Measurements from ENCODE around the gene RIOK3. TPM values are rescaled to one million over a fixed set of nuclear protein-coding genes. Genes with fewer than 3 reads are reported as not detected.
A peak's percentile ranks its signal among the peaks of the same experiment; 100 is the strongest.

Gene RIOK3
- total and polyA plus RNA-seq, 10 of the 15 experiments (the other 5 are each of a cell fraction or from before 2014, with no cell fraction given): 18.0 to 87.5 (median 53.8) TPM

DNA sequence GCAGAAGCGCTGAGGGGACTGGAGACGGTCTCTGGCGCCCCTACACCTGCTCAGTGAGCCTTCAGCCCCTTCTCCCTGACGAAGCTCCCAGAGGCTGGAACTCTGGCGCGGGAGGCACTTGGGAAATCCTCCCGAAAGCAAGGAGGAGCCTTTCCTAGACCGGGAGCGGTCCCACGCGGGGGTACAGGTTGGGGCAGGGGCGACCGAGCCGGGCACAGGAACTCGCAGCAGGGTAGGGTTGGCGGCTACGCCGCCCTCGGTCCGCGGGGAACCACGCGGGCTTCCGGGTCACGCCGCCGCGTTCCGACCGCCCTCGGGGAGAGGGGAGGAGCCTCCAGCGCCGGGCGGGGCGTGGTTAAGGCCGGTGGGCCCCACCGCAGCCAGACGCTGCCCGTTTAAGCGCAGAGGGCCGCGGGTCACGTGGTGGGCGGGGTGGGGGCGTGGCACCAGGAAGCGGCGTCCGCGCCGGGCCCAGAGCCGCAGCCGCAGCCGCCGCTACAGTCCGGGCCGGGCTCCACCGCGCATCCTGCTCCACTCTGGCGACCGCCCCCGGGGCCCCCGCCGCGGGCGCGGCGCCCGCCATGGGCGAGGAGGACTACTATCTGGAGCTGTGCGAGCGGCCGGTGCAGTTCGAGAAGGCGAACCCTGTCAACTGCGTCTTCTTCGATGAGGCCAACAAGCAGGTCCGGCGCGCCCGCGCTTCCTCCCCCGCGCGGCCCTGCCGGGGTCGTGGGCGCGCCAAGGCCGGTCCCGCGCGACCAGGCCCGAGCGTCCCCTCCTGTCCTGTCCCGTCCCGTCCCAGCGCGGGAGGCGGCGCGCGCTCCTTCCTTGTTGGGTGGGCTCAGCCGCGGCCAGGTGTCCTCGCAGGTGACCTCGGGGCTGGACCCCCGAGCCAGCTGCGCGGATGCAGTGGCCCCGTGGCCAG lies 50.2 kb downstream of the RIOK3 start, which contains the start of gene RMC1 (continued):
- no peak; the same call in 1 of the 2 replicates for TF ChIP-seq JUND (IDR thresholded peaks at IDR 0.05; ENCODE audit: low read depth, low read length)
- no peak for TF ChIP-seq ZBED1 (IDR thresholded peaks at IDR 0.05; ENCODE audit: borderline replicate concordance)
- TF ChIP-seq IRF5 (IDR thresholded peaks at IDR 0.05; ENCODE audit: borderline replicate concordance): no peak
- no peak for TF ChIP-seq NFXL1 (IDR thresholded peaks at IDR 0.05; ENCODE audit: borderline replicate concordance)
- TF ChIP-seq GATAD2B (conservative IDR thresholded peaks at IDR 0.05; ENCODE audit: low read depth): peak; percentile 96
- 0 out of 2 replicates have a peak, but pooled peaks have one; percentile 11 for TF ChIP-seq ATF7 (IDR thresholded peaks at IDR 0.05; ENCODE audit: low read depth)
- TF ChIP-seq RFX5 (IDR thresholded peaks at IDR 0.05; ENCODE audit: low read depth, low read length): no peak; the same call in 1 of the 2 replicates
- 0 out of 2 replicates have a peak, but pooled peaks have one; percentile 29 for TF ChIP-seq CBX5 (IDR thresholded peaks at IDR 0.05; ENCODE audit: low read depth)
- TF ChIP-seq POU2F2 (IDR thresholded peaks at IDR 0.05; ENCODE audit: borderline replicate concordance, low read depth, low read length): peak; percentile 48; the same call in 1 of the 3 replicates
- peak; percentile 71; the same call in 1 of the 2 replicates for TF ChIP-seq DPF2 (IDR thresholded peaks at IDR 0.05)
- TF ChIP-seq POLR2A (IDR thresholded peaks at IDR 0.05; ENCODE audit: low read depth, low read length): peak; percentile 93
- TF ChIP-seq RAD21 (IDR thresholded peaks at IDR 0.05; ENCODE audit: insufficient read depth, low read depth, low read length): peak; percentile 41; the same call in 1 of the 2 replicates
- peak; percentile 8; the same call in 1 of the 2 replicates for TF ChIP-seq YY1 (IDR thresholded peaks at IDR 0.05; ENCODE audit: low read depth, low read length)
- no peak for TF ChIP-seq ZNF274 (IDR thresholded peaks at IDR 0.05; ENCODE audit: insufficient read depth, insufficient read length)
- peak; percentile 50; the same call in 1 of the 2 replicates for TF ChIP-seq CREB1 (IDR thresholded peaks at IDR 0.05; ENCODE audit: low read depth)
- peak; percentile 70 for TF ChIP-seq ZNF687 (IDR thresholded peaks at IDR 0.05)
- TF ChIP-seq, protein P1, sequence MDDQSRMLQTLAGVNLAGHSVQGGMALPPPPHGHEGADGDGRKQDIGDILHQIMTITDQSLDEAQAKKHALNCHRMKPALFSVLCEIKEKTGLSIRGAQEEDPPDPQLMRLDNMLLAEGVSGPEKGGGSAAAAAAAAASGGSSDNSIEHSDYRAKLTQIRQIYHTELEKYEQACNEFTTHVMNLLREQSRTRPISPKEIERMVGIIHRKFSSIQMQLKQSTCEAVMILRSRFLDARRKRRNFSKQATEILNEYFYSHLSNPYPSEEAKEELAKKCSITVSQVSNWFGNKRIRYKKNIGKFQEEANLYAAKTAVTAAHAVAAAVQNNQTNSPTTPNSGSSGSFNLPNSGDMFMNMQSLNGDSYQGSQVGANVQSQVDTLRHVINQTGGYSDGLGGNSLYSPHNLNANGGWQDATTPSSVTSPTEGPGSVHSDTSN (IDR thresholded peaks at IDR 0.05; ENCODE audit: insufficient replicate concordance, low read depth, low read length): no peak
- TF ChIP-seq KLF5 (IDR thresholded peaks at IDR 0.05; ENCODE audit: partially characterized antibody): no peak
- peak; percentile 71; the same call in 1 of the 2 replicates for TF ChIP-seq RB1 (IDR thresholded peaks at IDR 0.05; ENCODE audit: borderline replicate concordance)
- no peak for TF ChIP-seq ESRRA (IDR thresholded peaks at IDR 0.05; ENCODE audit: low read length)
- no peak for TF ChIP-seq CHD4 (IDR thresholded peaks at IDR 0.05)
- TF ChIP-seq SMC3 (IDR thresholded peaks at IDR 0.05; ENCODE audit: borderline replicate concordance, low read length): 0 out of 2 replicates have a peak, but pooled peaks have one; percentile 15
- TF ChIP-seq JUNB (IDR thresholded peaks at IDR 0.05): no peak
- TF ChIP-seq WRNIP1 (IDR thresholded peaks at IDR 0.05; ENCODE audit: borderline replicate concordance, low read depth, low read length): no peak
- no peak for TF ChIP-seq ETV6 (conservative IDR thresholded peaks at IDR 0.05 in 1 of 2, IDR thresholded peaks at IDR 0.05 in 1 of 2; ENCODE audit: borderline replicate concordance in 1 of 2, low read depth in 1 of 2)

Measured in GM12878 (cell line).